IPS DF 6.9 (cell line): ENCODE results near the gene PLVAP.

ENCODE experiments used
- DNase-seq: peaks from one replicate; pipeline ENCODE4 v3.0.0-alpha.2; 2013; ENCODE audit warnings: low read depth, low spot score
- H3K27ac ChIP-seq: one replicate; pipeline ENCODE4 v1.5.1; 2013; ENCODE audit warnings: low read length, control low read depth
- H3K27me3 ChIP-seq: 2 replicates; pipeline ENCODE4 v1.6.1; 2013; ENCODE audit warnings: mild to moderate bottlenecking, low read length; ENCODE audit not compliant: control insufficient read depth, insufficient read depth
- H3K36me3 ChIP-seq: 2 replicates; pipeline ENCODE4 v1.6.1; 2013; ENCODE audit warnings: low read length; ENCODE audit not compliant: control insufficient read depth, insufficient read depth
- H3K4me1 ChIP-seq: 2 replicates; pipeline ENCODE4 v1.6.1; 2013; ENCODE audit warnings: low read length; ENCODE audit not compliant: control insufficient read depth, insufficient read depth
- H3K4me3 ChIP-seq: 2 replicates; pipeline ENCODE4 v1.5.1; 2013; ENCODE audit warnings: mild to moderate bottlenecking, low read length
- H3K9me3 ChIP-seq: 2 replicates; pipeline ENCODE4 v1.6.1; 2013; ENCODE audit warnings: low read length, inconsistent platforms; ENCODE audit not compliant: control insufficient read depth, insufficient read depth
- WGBS: extraction: QIAGEN DNeasy Blood & Tissue Kit; methylation state at CpG from one replicate; pipeline ENCODE4 v1.1.7; 2013; ENCODE audit warnings: mixed read lengths, missing lambda C conversion rate; ENCODE audit not compliant: insufficient read length, insufficient coverage; 5-methylcytosine and 5-hydroxymethylcytosine counted together

Gene PLVAP

GRCh38 chr19:17334414-17335409 is 42.4 kb downstream of the PLVAP start, which contains the start of gene ANO8:
TSS of gene ANO8 (minus strand) at chr19:17334855. CDS start at chr19:17334670, 185 bp downstream.
- peaks cover 5% of the 10 kb centered on the region; the same call in 1 of the 2 replicates for H3K4me1 ChIP-seq
- H3K36me3 ChIP-seq = no peaks in the 10 kb centered on the region
- no CpG with 5 or more reads among the region's 86 CpGs for WGBS
- no peak within 1 kb of the TSS for H3K27ac ChIP-seq
- H3K9me3 ChIP-seq = no peaks in the 10 kb centered on the region
- peak within 1 kb of the TSS; percentile 79 for H3K4me3 ChIP-seq
- H3K27me3 ChIP-seq = no peaks in the 10 kb centered on the region
- peak; percentile 99 for DNase-seq

DNA sequence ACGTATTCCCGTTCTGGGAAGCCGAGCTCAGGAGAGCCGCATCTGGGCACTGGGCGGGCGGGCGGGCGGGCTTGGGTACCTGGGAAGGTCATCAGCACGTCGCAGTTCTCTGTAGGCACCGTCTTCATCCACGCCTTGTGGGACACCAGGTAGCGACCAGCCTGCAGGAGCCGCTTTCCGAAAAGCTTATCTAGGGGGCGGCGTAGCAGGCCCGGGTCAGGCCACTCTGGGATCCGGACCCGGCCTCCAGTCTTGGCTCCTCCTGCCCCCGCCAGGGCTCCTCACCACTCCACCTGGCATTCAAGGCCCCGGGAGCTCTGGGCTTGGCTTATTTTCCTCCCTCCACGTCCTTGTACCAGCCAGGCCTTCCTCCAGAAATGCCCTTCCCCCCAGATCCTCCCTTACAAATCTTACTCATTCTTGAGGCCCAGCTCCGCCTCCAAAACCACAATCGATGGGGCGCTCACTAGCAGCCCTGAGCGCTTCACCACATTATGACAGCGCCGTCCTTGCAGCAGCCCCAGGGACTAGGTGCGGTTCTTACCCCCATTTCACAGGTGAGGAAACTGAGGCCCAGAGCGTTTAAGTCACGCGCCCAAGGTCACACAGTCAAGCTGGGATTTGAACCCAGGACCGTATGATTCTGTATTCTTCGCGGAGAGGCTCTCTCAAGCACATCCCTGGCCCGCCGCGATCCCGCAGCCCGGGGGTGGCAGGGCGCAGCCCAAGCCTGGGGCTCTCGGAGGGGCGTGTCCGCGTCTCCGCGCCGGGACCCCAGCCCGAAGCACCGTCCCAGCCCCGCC is 43.3 kb downstream of the PLVAP start:
- H3K27ac ChIP-seq = no peak overlapping the region
- DNase-seq = no peak
- no peaks in the 10 kb centered on the region for H3K36me3 ChIP-seq
- no CpG with 5 or more reads among the region's 52 CpGs for WGBS
- peak overlapping the region; percentile 79 for H3K4me3 ChIP-seq
- peaks cover 9% of the 10 kb centered on the region; the same call in 1 of the 2 replicates for H3K4me1 ChIP-seq
- no peaks in the 10 kb centered on the region for H3K27me3 ChIP-seq
- H3K9me3 ChIP-seq = no peaks in the 10 kb centered on the region

GRCh38 chr19:17332677-17333581 is 44.2 kb downstream of the PLVAP start:
- Histone ChIP-seq H3K27ac (no peak overlapping the region), H3K9me3 (no peaks in the 10 kb centered on the region), H3K4me1 (peaks cover 5% of the 10 kb centered on the region; the same call in 1 of the 2 replicates), H3K4me3 (no peak overlapping the region), H3K36me3 (no peaks in the 10 kb centered on the region), H3K27me3 (no peaks in the 10 kb centered on the region)
- no peak for DNase-seq
- no CpG with 5 or more reads among the region's 45 CpGs for WGBS

DNA sequence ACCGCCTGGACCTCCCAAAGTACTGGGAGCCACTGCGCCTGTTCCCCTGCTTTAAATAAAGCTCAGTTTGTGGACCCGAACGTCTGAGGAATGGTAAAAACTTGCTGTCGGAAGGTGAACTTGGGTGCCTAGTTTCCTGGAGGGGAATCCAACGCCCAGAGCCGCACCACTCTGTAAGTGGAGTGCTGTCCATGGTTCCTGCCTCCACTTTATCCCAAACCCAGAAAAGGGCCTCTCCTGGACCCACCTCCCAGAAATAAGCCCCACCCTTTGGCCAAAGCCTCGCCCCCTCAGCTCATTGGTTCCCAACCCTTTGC is 44.8 kb downstream of the PLVAP start:
- no CpG with 5 or more reads among the region's 8 CpGs for WGBS

DNA sequence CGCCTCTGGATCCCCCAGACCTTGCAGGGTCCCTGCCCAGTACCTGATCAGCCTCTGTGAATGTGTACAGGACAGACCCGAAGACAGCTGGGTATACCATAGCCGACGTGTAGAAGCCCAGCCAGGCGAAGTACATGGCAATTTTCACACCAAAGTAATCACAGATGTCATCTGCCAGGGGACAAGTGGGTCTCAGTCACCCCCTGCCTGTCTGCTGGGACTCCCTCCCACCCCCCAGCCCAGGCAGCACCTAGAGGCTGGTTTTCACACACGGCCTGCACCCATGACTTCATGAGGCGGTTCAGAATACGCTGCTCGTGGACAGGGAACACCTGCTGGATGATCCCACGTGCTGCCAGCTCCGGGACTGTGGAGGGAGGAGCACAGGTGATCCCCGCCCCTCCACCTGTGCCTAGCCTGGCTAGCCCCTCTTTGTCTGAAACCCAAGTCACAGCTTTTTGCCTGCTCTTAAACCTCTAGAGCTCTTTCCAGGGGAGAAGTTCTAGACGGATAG is 46.0 kb downstream of the PLVAP start:
- H3K4me3 ChIP-seq = no peak overlapping the region
- peaks cover 13% of the 10 kb centered on the region for H3K4me1 ChIP-seq
- DNase-seq = no peak
- no CpG with 5 or more reads among the region's 13 CpGs for WGBS
- H3K9me3 ChIP-seq = no peaks in the 10 kb centered on the region
- no peaks in the 10 kb centered on the region for H3K27me3 ChIP-seq
- no peak overlapping the region for H3K27ac ChIP-seq
- no peaks in the 10 kb centered on the region; the same call in 1 of the 2 replicates for H3K36me3 ChIP-seq

More for the DNA sequence above, 44.8 kb downstream of the PLVAP start:
- no peak for DNase-seq
- Histone ChIP-seq H3K4me3 (no peak overlapping the region), H3K27ac (no peak overlapping the region), H3K36me3 (no peaks in the 10 kb centered on the region), H3K9me3 (no peaks in the 10 kb centered on the region), H3K4me1 (peaks cover 6% of the 10 kb centered on the region; the same call in 1 of the 2 replicates), H3K27me3 (no peaks in the 10 kb centered on the region)

- Histone ChIP-seq H3K27me3 (no peaks in the 10 kb centered on the region), H3K4me1 (peaks cover 13% of the 10 kb centered on the region), H3K9me3 (no peaks in the 10 kb centered on the region), H3K27ac (no peak overlapping the region), H3K36me3 (no peaks in the 10 kb centered on the region; the same call in 1 of the 2 replicates), H3K4me3 (no peak overlapping the region)
- no peak for DNase-seq
- WGBS = no CpG with 5 or more reads among the region's 24 CpGs
Observed at GRCh38 chr19:17330262-17331044, 46.7 kb downstream of the PLVAP start.

DNA sequence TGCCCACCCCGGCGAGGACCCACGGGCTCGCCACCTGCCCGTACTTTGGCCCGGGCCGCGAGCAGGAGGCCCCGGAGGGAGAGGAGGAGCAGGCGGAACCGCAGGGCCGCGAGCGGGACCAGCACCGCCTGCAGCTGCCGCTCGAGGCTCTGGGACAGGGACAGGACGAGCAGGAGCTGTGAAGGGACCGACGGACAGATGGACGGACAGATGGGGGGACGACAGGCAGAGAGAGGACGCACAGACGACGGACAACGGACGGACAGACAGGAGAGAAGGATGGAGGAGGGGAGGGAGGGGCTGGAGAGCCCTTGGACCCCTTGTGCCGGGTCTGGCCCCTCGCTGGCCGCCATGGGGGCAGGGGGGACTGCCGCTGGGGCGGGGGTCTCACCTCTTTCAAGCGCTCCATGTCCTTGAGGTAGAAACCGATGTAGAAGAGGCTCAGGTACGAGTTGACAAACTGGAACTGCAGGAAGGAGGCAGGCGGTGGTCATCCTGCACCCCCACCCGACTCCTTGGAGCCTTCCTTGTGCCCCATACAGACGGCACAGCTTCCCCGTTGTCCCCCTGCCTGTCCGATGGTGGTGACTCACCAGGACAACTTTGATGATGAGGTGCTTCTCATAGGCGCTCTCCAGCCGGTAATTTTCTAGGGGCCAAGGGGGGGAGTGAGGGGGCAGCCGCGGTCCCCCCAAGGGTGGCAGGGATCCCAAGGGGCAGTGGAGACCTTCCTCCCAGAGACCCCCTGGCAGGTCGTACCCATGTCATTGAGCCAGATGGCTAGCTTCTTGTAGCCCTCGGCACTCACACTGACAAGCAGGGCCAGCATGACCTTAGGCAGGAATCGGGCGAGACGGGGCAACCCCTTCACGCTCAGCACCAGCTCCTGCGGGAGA is 47.5 kb downstream of the PLVAP start:
- no peak for DNase-seq
- Histone ChIP-seq H3K9me3 (no peaks in the 10 kb centered on the region), H3K27me3 (no peaks in the 10 kb centered on the region), H3K36me3 (peaks cover 4% of the 10 kb centered on the region), H3K4me3 (peak overlapping the region; percentile 34; the same call in 1 of the 2 replicates), H3K4me1 (peaks cover 13% of the 10 kb centered on the region), H3K27ac (no peak overlapping the region)
- no CpG with 5 or more reads among the region's 51 CpGs for WGBS

- peaks cover 13% of the 10 kb centered on the region for H3K4me1 ChIP-seq
- no peak overlapping the region for H3K27ac ChIP-seq
- WGBS = no CpG with 5 or more reads among the region's 94 CpGs
- no peak for DNase-seq
- H3K27me3 ChIP-seq = no peaks in the 10 kb centered on the region
- H3K4me3 ChIP-seq = peak overlapping the region; percentile 53; the same call in 1 of the 2 replicates
- no peaks in the 10 kb centered on the region for H3K9me3 ChIP-seq
- H3K36me3 ChIP-seq = peaks cover 4% of the 10 kb centered on the region
Observed at GRCh38 chr19:17328517-17329365, 48.4 kb downstream of the PLVAP start.
